Adrenal gland (tissue), 5 donors: Measurements from ENCODE around the gene YIPF3.

ENCODE experiments used
- CTCF ChIP-seq, 6 experiments: fragments of 450-650 bp in 4 of 6; fragments of 200-600 bp in 2 of 6; sonication (generic) in 1 of 6; IDR thresholded peaks; 1 replicate in 5 of 6; 2 replicates in 1 of 6; pipeline versions ENCODE4 v1.5.1 to v1.8.0; 2016 to 2021; ENCODE audit warnings: antibody characterized with exemption in 6 of 6, mild to moderate bottlenecking in 2 of 6, moderate library complexity in 1 of 6
- POLR2A ChIP-seq, 2 donors: fragments of 450-650 bp; IDR thresholded peaks; one replicate each; pipeline ENCODE4 v1.6.1; 2017; ENCODE audit warnings: antibody characterized with exemption in 2 of 2, mild to moderate bottlenecking in 2 of 2, moderate library complexity in 1 of 2
- donor health status: DM: no; HTN: no; CAD: no.

GRCh38 chr6:43540507-43540906 lies 23.8 kb upstream of the YIPF3 start:
- no peak for TF ChIP-seq CTCF (IDR thresholded peaks at IDR 0.05)
- TF ChIP-seq POLR2A (IDR thresholded peaks at IDR 0.05): no peak
